Fibroblast of lung (primary cell): ENCODE measurements around the gene STRAP. TPM values are rescaled to one million over a fixed set of nuclear protein-coding genes. Genes with fewer than 3 reads are reported as not detected.

Source experiments
- DNase-seq, 2 donors: peaks; one replicate each; pipeline versions ENCODE4 v3.0.0 to v3.0.0-alpha.2; 2010; ENCODE audit warnings: low read depth in 2 of 2
- H2AFZ ChIP-seq: 2 replicates; pipeline ENCODE4 v1.5.1; 2012; ENCODE audit warnings: low read length, control low read depth, inconsistent platforms
- H3K27ac ChIP-seq: 2 replicates; pipeline ENCODE4 v1.5.1; 2011; ENCODE audit warnings: low read length, control low read depth; ENCODE audit not compliant: insufficient read depth
- H3K27me3 ChIP-seq: 2 replicates; pipeline ENCODE4 v1.5.1; 2011; ENCODE audit warnings: mild to moderate bottlenecking, low read length; ENCODE audit not compliant: control insufficient read depth, insufficient read depth
- H3K36me3 ChIP-seq: 2 replicates; pipeline ENCODE4 v1.5.1; 2011; ENCODE audit warnings: low read length; ENCODE audit not compliant: control insufficient read depth, insufficient read depth
- H3K4me1 ChIP-seq: 2 replicates; pipeline ENCODE4 v1.5.1; 2011; ENCODE audit warnings: low read length; ENCODE audit not compliant: control insufficient read depth, insufficient read depth; ENCODE audit errors: extremely low read depth
- H3K4me2 ChIP-seq: 2 replicates; pipeline ENCODE4 v1.5.1; 2011; ENCODE audit warnings: low read length, control low read depth; ENCODE audit not compliant: insufficient read depth; ENCODE audit errors: extremely low read depth
- H3K4me3 ChIP-seq, 4 experiments: fragments of 200-600 bp in 1 of 4; sonication (generic) in 1 of 4; replicated peaks in 1 of 4; 2 replicates each; pipeline ENCODE4 v1.5.1; 2011 to 2016; ENCODE audit warnings: low read length in 4 of 4, low read depth in 3 of 4, mild to moderate bottlenecking in 3 of 4, control low read depth in 2 of 4, inconsistent platforms in 1 of 4, mixed read lengths in 1 of 4; ENCODE audit not compliant: insufficient read depth in 1 of 4; ENCODE audit errors: control extremely low read depth in 1 of 4
- H3K79me2 ChIP-seq: 2 replicates; pipeline ENCODE4 v1.5.1; 2012; ENCODE audit warnings: mild to moderate bottlenecking, low read length, inconsistent platforms; ENCODE audit not compliant: control insufficient read depth, insufficient read depth
- H3K9ac ChIP-seq: 2 replicates; pipeline ENCODE4 v1.5.1; 2011; ENCODE audit warnings: mild to moderate bottlenecking, low read length, control low read depth; ENCODE audit not compliant: insufficient read depth
- H3K9me3 ChIP-seq: 2 replicates; pipeline ENCODE4 v1.5.1; 2012; ENCODE audit warnings: low read depth, low read length; ENCODE audit not compliant: control insufficient read depth, insufficient read depth
- H4K20me1 ChIP-seq: 2 replicates; pipeline ENCODE4 v1.5.1; 2011; ENCODE audit warnings: low read length; ENCODE audit not compliant: control insufficient read depth, insufficient read depth; ENCODE audit errors: extremely low read depth
- CTCF ChIP-seq, 2 donors: IDR thresholded peaks in 1 of 2; conservative IDR thresholded peaks in 1 of 2; 1 replicate in 1 of 2; 2 replicates in 1 of 2; pipeline ENCODE4 v1.5.1; 2011 to 2012; ENCODE audit warnings: low read length in 2 of 2, control low read depth in 1 of 2, inconsistent platforms in 1 of 2, low read depth in 1 of 2, mild to moderate bottlenecking in 1 of 2
- EZH2 ChIP-seq: IDR thresholded peaks from 2 replicates; pipeline ENCODE4 v1.5.1; 2012; ENCODE audit warnings: low read length, control low read depth, mild to moderate bottlenecking; ENCODE audit errors: missing control alignments
- polyA plus RNA-seq, 2 donors: library from polyadenylated mRNA; depleted of rRNA in 1 of 2; stranded (reverse) in 1 of 2; unstranded in 1 of 2; fragments of >200 nt; gene quantifications; 2 replicates each; pipeline ENCODE4 v1.2.1, GENCODE V29; 2011 to 2012; ENCODE audit warnings: missing spikeins in 1 of 2
- total RNA-seq: library from RNA; depleted of rRNA; stranded (reverse); fragments of >200 nt; gene quantifications from 2 replicates; pipeline ENCODE4 v1.2.1, GENCODE V29; 2014

The STRAP gene
- total and polyA plus RNA-seq, 2 donors (not counting 1 experiment from before 2014, with no cell fraction given), result 60.1 to 215 TPM

GRCh38 chr12:15854916-15855315 is 27.3 kb upstream of the STRAP start:
- Histone ChIP-seq H3K4me3 (no peak overlapping the region), H4K20me1 (no peaks in the 10 kb centered on the region), H2AFZ (no peak overlapping the region), H3K4me1 (peaks cover 6% of the 10 kb centered on the region), H3K9me3 (no peaks in the 10 kb centered on the region), H3K79me2 (no peaks in the 10 kb centered on the region), H3K4me2 (no peak overlapping the region), H3K27me3 (no peaks in the 10 kb centered on the region), H3K9ac (no peak overlapping the region), H3K27ac (no peak overlapping the region), H3K36me3 (no peaks in the 10 kb centered on the region)
- TF ChIP-seq CTCF (conservative IDR thresholded peaks at IDR 0.05 in 1 of 2, IDR thresholded peaks at IDR 0.05 in 1 of 2; ENCODE audit: low read depth in 1 of 2, low read length in 2 of 2) (no peak), EZH2 (no peak)
- peak in 1 of 2 donors; percentile 24 for DNase-seq

DNA sequence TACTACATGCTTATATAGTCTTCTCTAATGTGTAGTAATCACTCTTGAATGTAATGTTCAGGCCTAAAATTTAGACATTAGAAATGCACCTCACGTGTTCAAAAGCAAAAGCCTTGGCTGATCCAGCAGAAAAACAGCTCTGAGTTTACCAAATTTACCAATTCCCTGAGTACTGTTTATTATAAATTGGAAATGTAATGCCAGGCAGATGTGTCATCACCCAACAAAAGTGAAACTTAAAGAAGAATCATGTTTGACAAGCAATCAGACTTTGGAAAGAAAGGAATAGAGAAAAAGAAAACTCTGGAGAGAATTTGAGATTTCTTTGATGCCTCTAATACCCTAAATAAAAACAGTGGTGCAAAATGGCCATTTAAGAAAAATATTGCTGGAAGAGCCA is 26.5 kb upstream of the STRAP start:
- H3K36me3 ChIP-seq, result no peaks in the 10 kb centered on the region
- peak overlapping the region; percentile 34 for H3K27ac ChIP-seq
- peak overlapping the region in 1 of 4 experiments; percentile 27 for H3K4me3 ChIP-seq
- peak overlapping the region; percentile 91 for H3K4me2 ChIP-seq
- no peaks in the 10 kb centered on the region for H3K9me3 ChIP-seq
- H3K4me1 ChIP-seq, result peaks cover 6% of the 10 kb centered on the region
- H3K9ac ChIP-seq, result peak overlapping the region; percentile 26
- no peaks in the 10 kb centered on the region for H3K79me2 ChIP-seq
- no peaks in the 10 kb centered on the region for H3K27me3 ChIP-seq
- DNase-seq, result peak; percentile 27 to 89
- no peak overlapping the region for H2AFZ ChIP-seq
- no peaks in the 10 kb centered on the region for H4K20me1 ChIP-seq
- no peak for TF ChIP-seq CTCF (conservative IDR thresholded peaks at IDR 0.05 in 1 of 2, IDR thresholded peaks at IDR 0.05 in 1 of 2; ENCODE audit: low read depth in 1 of 2, low read length in 2 of 2)
- TF ChIP-seq EZH2, result no peak

- peak overlapping the region in 2 of 4 experiments; percentile 4 to 27 for H3K4me3 ChIP-seq
- H3K36me3 ChIP-seq, result no peaks in the 10 kb centered on the region
- H3K27ac ChIP-seq, result peak overlapping the region; percentile 34
- DNase-seq, result peak; percentile 50 to 85
- peaks cover 4% of the 10 kb centered on the region for H3K4me1 ChIP-seq
- TF ChIP-seq CTCF (conservative IDR thresholded peaks at IDR 0.05 in 1 of 2, IDR thresholded peaks at IDR 0.05 in 1 of 2; ENCODE audit: low read depth in 1 of 2, low read length in 2 of 2) (peak; percentile 63 to 75), EZH2 (no peak)
- H3K9me3 ChIP-seq, result no peaks in the 10 kb centered on the region
- H3K4me2 ChIP-seq, result peak overlapping the region; percentile 91
- peak overlapping the region; percentile 28 for H2AFZ ChIP-seq
- H3K9ac ChIP-seq, result peak overlapping the region; percentile 26
- H3K79me2 ChIP-seq, result no peaks in the 10 kb centered on the region
- H4K20me1 ChIP-seq, result no peaks in the 10 kb centered on the region
- H3K27me3 ChIP-seq, result no peaks in the 10 kb centered on the region
Observed at GRCh38 chr12:15856097-15856982, 25.8 kb upstream of the STRAP start.
